Mammary epithelial cell (primary cell): ENCODE measurements around the gene RPAP2.
"Not testable (repeated sequence)": the region's sequence is repeated elsewhere in the genome, so short reads cannot be mapped to it uniquely, and the experiment has no call there.

Experiments
- EZH2 ChIP-seq: IDR thresholded peaks from 2 replicates; pipeline ENCODE4 v1.6.1; 2012; ENCODE audit warnings: low read length, inconsistent platforms, borderline replicate concordance
- TF ChIP-seq, protein P1 (sequence below), 2 donors: IDR thresholded peaks in 1 of 2; conservative IDR thresholded peaks in 1 of 2; 2 replicates each; pipeline ENCODE4 v1.5.1; 2011 to 2012; ENCODE audit warnings: inconsistent platforms in 2 of 2, low read length in 2 of 2, mild to moderate bottlenecking in 2 of 2, control low read depth in 1 of 2, low read depth in 1 of 2; ENCODE audit not compliant: insufficient read depth in 1 of 2; ENCODE audit errors: extremely low read depth in 1 of 2

DNA sequence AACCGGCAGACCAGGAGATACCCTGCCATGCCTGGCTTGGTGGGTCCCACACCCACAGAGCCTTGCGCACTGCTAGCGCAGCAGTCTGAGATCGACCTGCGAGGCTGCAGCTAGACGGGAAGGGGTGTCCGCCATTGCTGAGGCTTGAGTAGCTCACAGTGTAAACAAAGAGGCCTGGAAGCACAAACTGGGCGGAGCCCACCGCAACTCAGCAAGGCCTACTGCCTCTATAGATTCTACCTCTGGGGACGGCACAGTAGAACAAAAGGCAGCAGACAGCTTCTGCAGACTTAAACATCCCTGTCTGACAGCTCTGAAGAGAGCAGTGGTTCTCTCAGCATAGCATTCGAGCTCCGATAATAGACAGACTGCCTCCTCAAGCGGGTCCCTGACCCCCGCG, 19.1 kb upstream of the RPAP2 start:
- TF ChIP-seq, protein P1, sequence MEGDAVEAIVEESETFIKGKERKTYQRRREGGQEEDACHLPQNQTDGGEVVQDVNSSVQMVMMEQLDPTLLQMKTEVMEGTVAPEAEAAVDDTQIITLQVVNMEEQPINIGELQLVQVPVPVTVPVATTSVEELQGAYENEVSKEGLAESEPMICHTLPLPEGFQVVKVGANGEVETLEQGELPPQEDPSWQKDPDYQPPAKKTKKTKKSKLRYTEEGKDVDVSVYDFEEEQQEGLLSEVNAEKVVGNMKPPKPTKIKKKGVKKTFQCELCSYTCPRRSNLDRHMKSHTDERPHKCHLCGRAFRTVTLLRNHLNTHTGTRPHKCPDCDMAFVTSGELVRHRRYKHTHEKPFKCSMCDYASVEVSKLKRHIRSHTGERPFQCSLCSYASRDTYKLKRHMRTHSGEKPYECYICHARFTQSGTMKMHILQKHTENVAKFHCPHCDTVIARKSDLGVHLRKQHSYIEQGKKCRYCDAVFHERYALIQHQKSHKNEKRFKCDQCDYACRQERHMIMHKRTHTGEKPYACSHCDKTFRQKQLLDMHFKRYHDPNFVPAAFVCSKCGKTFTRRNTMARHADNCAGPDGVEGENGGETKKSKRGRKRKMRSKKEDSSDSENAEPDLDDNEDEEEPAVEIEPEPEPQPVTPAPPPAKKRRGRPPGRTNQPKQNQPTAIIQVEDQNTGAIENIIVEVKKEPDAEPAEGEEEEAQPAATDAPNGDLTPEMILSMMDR (conservative IDR thresholded peaks at IDR 0.05 in 1 of 2, IDR thresholded peaks at IDR 0.05 in 1 of 2; ENCODE audit: extremely low read depth in 1 of 2, insufficient read depth in 1 of 2, low read depth in 1 of 2, low read length in 2 of 2), result not testable (repeated sequence)
- not testable (repeated sequence) for TF ChIP-seq EZH2
